ENCODE results near the gene ACADS.

DNA sequence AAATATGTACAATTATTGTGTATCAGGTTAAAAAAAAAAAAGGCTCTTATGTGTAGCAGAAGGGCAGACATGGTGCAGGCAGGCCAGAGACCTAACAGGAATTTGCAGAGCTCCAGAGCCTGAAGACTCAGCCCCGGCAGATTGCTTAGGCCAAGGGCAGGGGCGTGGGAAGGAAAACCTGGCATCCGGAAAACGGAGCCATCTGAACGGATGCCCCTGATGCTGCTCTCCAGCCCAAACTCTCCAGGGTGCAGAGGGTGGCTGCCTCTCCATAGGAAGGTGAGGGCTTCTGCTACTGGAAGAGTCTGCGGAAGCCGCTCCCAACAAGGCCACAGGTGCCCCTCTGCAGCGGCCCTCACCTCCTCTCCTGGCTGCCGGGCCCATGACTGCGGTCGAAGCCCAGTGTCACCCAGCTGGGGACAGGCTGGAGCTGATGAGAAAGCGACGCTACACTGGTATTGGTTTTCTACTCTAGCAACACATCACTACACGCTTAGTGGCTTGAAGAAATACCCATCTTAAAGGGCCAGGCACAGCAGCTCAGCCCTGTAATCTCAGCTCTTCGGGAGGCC lies 19.4 kb downstream of the ACADS start:
- TF ChIP-seq POLR2A (IDR thresholded peaks at IDR 0.05) (no peak), CTCF (IDR thresholded peaks at IDR 0.05) (no peak)
